ENCODE data around the gene CD63.

The CD63 gene

DNA sequence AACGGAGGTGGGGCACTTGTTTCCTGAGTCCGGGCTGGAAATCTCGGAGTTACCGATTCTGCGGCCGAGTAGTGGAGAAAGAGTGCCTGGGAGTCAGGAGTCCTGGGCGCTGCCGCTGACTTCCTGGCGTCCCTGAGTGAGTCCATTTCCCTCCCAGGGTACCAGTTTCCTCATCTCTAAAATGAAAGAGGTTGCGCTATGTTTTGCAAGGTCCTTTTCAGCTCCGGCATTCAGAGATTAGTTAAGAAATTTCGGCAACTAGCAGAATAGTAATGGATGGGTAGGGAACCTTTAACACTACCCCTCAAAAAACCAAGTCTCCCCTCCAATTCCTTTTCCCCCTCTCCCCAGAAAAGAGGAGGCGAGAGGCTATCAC lies 12.2 kb downstream of the CD63 start:
- Histone ChIP-seq H3K27ac (ENCODE audit: low read depth, low read length, poor library complexity, severe bottlenecking) (peak overlapping the region; percentile 81), H3K27me3 (ENCODE audit: insufficient read depth, low read length) (no peaks in the 10 kb centered on the region), H2AFZ (ENCODE audit: low read length) (no peak overlapping the region), H3K9me3 (ENCODE audit: low read length) (no peaks in the 10 kb centered on the region), H3F3A (ENCODE audit: insufficient read depth, low read length) (no peaks in the 10 kb centered on the region), H3K4me2 (ENCODE audit: low read length) (peak overlapping the region; percentile 97), H3K36me3 (ENCODE audit: insufficient read depth, low read length) (no peaks in the 10 kb centered on the region), H3K79me2 (ENCODE audit: insufficient read depth, low read length) (no peaks in the 10 kb centered on the region), H3K4me1 (ENCODE audit: insufficient read depth, low read length, severe bottlenecking) (peaks cover 31% of the 10 kb centered on the region), H3K9me2 (ENCODE audit: low read depth, low read length) (no peaks in the 10 kb centered on the region), H4K20me1 (ENCODE audit: insufficient read depth, low read length) (no peaks in the 10 kb centered on the region), H3K9ac (ENCODE audit: low read length) (peak overlapping the region; percentile 82), H3K4me3 (ENCODE audit: low read depth, low read length, poor library complexity, severe bottlenecking) (peak overlapping the region; percentile 82)
- TF ChIP-seq, protein P1, sequence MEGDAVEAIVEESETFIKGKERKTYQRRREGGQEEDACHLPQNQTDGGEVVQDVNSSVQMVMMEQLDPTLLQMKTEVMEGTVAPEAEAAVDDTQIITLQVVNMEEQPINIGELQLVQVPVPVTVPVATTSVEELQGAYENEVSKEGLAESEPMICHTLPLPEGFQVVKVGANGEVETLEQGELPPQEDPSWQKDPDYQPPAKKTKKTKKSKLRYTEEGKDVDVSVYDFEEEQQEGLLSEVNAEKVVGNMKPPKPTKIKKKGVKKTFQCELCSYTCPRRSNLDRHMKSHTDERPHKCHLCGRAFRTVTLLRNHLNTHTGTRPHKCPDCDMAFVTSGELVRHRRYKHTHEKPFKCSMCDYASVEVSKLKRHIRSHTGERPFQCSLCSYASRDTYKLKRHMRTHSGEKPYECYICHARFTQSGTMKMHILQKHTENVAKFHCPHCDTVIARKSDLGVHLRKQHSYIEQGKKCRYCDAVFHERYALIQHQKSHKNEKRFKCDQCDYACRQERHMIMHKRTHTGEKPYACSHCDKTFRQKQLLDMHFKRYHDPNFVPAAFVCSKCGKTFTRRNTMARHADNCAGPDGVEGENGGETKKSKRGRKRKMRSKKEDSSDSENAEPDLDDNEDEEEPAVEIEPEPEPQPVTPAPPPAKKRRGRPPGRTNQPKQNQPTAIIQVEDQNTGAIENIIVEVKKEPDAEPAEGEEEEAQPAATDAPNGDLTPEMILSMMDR (IDR thresholded peaks at IDR 0.05; ENCODE audit: low read length), result no peak
- no peak for TF ChIP-seq EZH2 (IDR thresholded peaks at IDR 0.05; ENCODE audit: borderline replicate concordance, low read length)

DNA sequence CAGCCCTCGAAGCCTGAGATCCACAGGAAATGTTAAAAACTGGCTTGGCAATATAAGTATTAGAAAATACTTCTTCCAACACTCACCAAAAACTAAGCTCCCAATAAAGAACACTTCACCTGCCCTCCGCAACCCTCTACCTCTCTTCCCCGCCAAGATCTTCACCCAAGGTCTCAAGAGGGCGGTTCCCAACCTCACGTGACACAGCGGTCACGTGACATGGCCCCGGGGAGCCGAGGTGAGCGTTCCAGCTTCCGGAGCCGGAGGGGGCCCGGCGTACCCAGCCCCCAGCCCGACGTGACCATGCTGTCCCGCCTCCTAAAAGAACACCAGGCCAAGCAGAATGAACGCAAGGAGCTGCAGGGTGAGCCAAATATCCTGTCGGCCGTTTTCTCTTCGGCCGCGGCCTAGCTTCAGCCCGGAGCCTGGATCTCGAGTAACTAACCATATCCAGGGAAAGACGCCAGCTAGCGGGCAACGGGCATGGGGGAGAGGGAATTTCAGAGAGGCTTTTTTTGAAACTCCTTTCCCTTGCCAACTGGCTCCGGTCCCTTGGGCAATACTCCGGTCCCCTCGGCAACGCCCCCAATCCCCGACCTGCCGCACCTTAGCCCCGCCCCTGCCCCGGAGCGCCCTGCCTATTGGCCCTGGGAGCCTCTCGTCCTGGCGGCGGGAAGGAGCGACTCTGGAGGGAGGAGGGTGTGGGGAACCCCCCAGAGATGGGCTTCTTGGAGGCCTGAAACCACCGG lies 12.8 kb downstream of the CD63 start, which contains the start of gene BLOC1S1:
Gene BLOC1S1, plus strand, starts transcription at position 214 of the 749 bp plus-strand sequence. Its CDS starts 6 bp downstream, at position 220.
- Histone ChIP-seq H3K4me3 (ENCODE audit: low read depth, low read length, poor library complexity, severe bottlenecking) (peak within 1 kb of the TSS; percentile 82), H2AFZ (ENCODE audit: low read length) (no peak within 1 kb of the TSS), H3K4me1 (ENCODE audit: insufficient read depth, low read length, severe bottlenecking) (peaks cover 31% of the 10 kb centered on the region), H3K27ac (ENCODE audit: low read depth, low read length, poor library complexity, severe bottlenecking) (peak within 1 kb of the TSS; percentile 81), H3F3A (ENCODE audit: insufficient read depth, low read length) (no peaks in the 10 kb centered on the region), H3K36me3 (ENCODE audit: insufficient read depth, low read length) (no peaks in the 10 kb centered on the region), H3K9ac (ENCODE audit: low read length) (peak within 1 kb of the TSS; percentile 82), H3K79me2 (ENCODE audit: insufficient read depth, low read length) (no peaks in the 10 kb centered on the region), H3K9me2 (ENCODE audit: low read depth, low read length) (no peaks in the 10 kb centered on the region), H4K20me1 (ENCODE audit: insufficient read depth, low read length) (no peaks in the 10 kb centered on the region), H3K4me2 (ENCODE audit: low read length) (peak within 1 kb of the TSS; percentile 97), H3K9me3 (ENCODE audit: low read length) (no peaks in the 10 kb centered on the region), H3K27me3 (ENCODE audit: insufficient read depth, low read length) (no peaks in the 10 kb centered on the region)
- TF ChIP-seq, protein P1 (IDR thresholded peaks at IDR 0.05; ENCODE audit: low read length), result no peak
- no peak for TF ChIP-seq EZH2 (IDR thresholded peaks at IDR 0.05; ENCODE audit: borderline replicate concordance, low read length)

DNA sequence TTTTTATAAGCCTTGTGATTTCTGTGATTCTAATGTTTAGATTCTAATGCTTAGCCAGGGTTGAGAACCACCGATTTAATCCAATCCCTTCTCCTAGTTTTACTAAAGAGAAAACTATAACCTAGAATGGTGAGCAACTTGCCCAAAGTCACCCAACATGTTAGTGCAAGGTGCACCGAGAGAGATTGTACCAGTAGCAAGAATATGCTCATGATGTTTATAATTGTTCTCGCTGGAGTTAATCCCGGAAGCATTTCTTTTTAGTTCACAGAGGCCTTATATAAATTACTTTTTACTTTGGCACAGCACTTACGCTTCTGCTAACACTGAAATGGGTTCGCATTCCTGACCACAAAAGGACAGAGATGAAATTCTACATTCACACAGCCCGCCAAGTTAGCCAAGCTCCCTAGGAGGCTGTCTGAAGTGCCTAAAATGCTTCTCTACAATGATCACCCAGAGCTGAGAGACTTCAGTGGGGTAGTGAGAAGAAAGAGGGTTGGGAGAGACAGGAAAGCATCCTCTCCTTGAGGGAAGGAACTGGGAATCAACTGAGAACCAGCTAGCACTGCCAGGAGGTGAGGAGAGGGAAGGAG lies 13.5 kb downstream of the CD63 start:
- Histone ChIP-seq H3K27me3 (ENCODE audit: insufficient read depth, low read length) (no peaks in the 10 kb centered on the region; the same call in 1 of the 2 replicates), H3K9me3 (ENCODE audit: low read length) (no peaks in the 10 kb centered on the region), H3K4me1 (ENCODE audit: insufficient read depth, low read length, severe bottlenecking) (peaks cover 31% of the 10 kb centered on the region), H3K27ac (ENCODE audit: low read depth, low read length, poor library complexity, severe bottlenecking) (peak overlapping the region; percentile 81), H3K4me3 (ENCODE audit: low read depth, low read length, poor library complexity, severe bottlenecking) (peak overlapping the region; percentile 82), H2AFZ (ENCODE audit: low read length) (no peak overlapping the region), H3K9me2 (ENCODE audit: low read depth, low read length) (no peaks in the 10 kb centered on the region), H3K36me3 (ENCODE audit: insufficient read depth, low read length) (no peaks in the 10 kb centered on the region), H3K4me2 (ENCODE audit: low read length) (peak overlapping the region; percentile 97), H4K20me1 (ENCODE audit: insufficient read depth, low read length) (no peaks in the 10 kb centered on the region), H3K9ac (ENCODE audit: low read length) (peak overlapping the region; percentile 82), H3F3A (ENCODE audit: insufficient read depth, low read length) (no peaks in the 10 kb centered on the region), H3K79me2 (ENCODE audit: insufficient read depth, low read length) (no peaks in the 10 kb centered on the region)
- TF ChIP-seq EZH2 (IDR thresholded peaks at IDR 0.05; ENCODE audit: borderline replicate concordance, low read length), result no peak
- TF ChIP-seq, protein P1 (IDR thresholded peaks at IDR 0.05; ENCODE audit: low read length), result no peak
